Left lung (tissue), 10 donors: Measurements from ENCODE around the gene ADAD2. TPM values are rescaled to one million over a fixed set of nuclear protein-coding genes. Genes with fewer than 3 reads are reported as not detected.

Experiments
- ATAC-seq: fragments of 200-7000 bp; cut with Tn5 transposase; one replicate; pipeline ENCODE4 v1.9.1; 2020; ENCODE audit warnings: moderate library complexity
- DNase-seq, 4 donors: peaks; one replicate each; pipeline ENCODE4 v3.0.0-alpha.2; 2013 to 2020
- H3K27ac ChIP-seq, 2 donors: fragments of 200-600 bp; sonication (generic) in 1 of 2; one replicate each; pipeline versions ENCODE4 v1.5.0 to v1.8.0; 2020 to 2021
- H3K27me3 ChIP-seq, 2 donors: fragments of 200-600 bp; sonication (generic) in 1 of 2; one replicate each; pipeline versions ENCODE4 v1.5.0 to v1.8.0; 2020 to 2021
- H3K36me3 ChIP-seq, 2 donors: fragments of 200-600 bp; sonication (generic) in 1 of 2; one replicate each; pipeline versions ENCODE4 v1.5.0 to v1.8.0; 2020 to 2021
- H3K4me1 ChIP-seq, 2 donors: fragments of 200-600 bp; one replicate each; pipeline ENCODE4 v1.8.0; 2021
- H3K4me3 ChIP-seq, 2 donors: fragments of 200-600 bp; sonication (generic) in 1 of 2; one replicate each; pipeline versions ENCODE4 v1.5.0 to v1.8.0; 2020 to 2021; ENCODE audit warnings: mild to moderate bottlenecking in 1 of 2
- H3K9me3 ChIP-seq, 2 donors: fragments of 200-600 bp; sonication (generic) in 1 of 2; one replicate each; pipeline versions ENCODE4 v1.5.0 to v1.8.0; 2020 to 2021
- intact Hi-C, 2 donors: fragments of 100-400 bp; cut with DNase I; formaldehyde crosslinking; loops; one replicate each; pipeline versions ENCODE4 v1.11.2 to v1.14.2; 2022
- polyA plus RNA-seq, 6 donors: library from polyadenylated mRNA; unstranded; fragments of 120-200 nt; gene quantifications; one replicate each; pipeline ENCODE4 v1.2.1, GENCODE V29; 2013; ENCODE audit not compliant: insufficient read length in 6 of 6
- total RNA-seq, 2 donors: library from RNA; stranded (reverse); fragmentation: NEBNext Ultra II Directional; extraction: Animal tissue kit (Norgen Biotek cat#: 25700); gene quantifications; one replicate each; pipeline ENCODE4 v1.2.1, GENCODE V29; 2021
- TF ChIP-seq, protein P1 (sequence below), 2 donors: fragments of 200-600 bp; sonication (generic) in 1 of 2; IDR thresholded peaks; one replicate each; pipeline versions ENCODE4 v1.5.0 to v1.8.0; 2021; ENCODE audit warnings: antibody characterized with exemption in 2 of 2
- donor health status: DM: no; HTN: yes; CAD: no.
- donor health status: DM: no; HTN: no; CAD: no.

The ADAD2 gene
- total and polyA plus RNA-seq, 8 donors = 0.09 to 1.4 (median 0.41) TPM

DNA sequence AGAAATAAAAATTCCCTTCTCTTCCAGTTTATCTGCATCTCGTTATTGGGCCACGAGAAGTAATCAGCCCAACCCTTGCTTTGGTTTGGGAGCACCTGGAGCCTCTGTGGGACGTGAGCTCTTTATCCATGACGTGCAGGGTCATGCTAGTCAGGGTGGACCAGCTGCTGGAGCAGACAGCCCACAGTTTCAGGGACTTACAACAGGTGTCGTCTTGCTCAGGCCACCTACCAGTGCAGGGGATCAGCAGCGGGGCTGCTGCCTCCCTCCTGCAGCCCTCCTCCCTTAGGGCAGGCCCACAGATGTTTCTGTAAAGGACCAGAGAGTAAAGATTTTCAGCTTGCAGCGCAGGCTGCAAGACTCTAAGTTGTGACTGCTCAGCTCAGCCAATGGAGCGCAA is 16.9 kb downstream of the ADAD2 start:
- Histone ChIP-seq H3K9me3 (no peaks in the 10 kb centered on the region), H3K36me3 (no peaks in the 10 kb centered on the region), H3K4me3 (no peak overlapping the region), H3K27ac (no peak overlapping the region), H3K27me3 (no peaks in the 10 kb centered on the region), H3K4me1 (no peaks in the 10 kb centered on the region)
- no peak for DNase-seq
- intact Hi-C loops = no loop called here
- TF ChIP-seq, protein P1, sequence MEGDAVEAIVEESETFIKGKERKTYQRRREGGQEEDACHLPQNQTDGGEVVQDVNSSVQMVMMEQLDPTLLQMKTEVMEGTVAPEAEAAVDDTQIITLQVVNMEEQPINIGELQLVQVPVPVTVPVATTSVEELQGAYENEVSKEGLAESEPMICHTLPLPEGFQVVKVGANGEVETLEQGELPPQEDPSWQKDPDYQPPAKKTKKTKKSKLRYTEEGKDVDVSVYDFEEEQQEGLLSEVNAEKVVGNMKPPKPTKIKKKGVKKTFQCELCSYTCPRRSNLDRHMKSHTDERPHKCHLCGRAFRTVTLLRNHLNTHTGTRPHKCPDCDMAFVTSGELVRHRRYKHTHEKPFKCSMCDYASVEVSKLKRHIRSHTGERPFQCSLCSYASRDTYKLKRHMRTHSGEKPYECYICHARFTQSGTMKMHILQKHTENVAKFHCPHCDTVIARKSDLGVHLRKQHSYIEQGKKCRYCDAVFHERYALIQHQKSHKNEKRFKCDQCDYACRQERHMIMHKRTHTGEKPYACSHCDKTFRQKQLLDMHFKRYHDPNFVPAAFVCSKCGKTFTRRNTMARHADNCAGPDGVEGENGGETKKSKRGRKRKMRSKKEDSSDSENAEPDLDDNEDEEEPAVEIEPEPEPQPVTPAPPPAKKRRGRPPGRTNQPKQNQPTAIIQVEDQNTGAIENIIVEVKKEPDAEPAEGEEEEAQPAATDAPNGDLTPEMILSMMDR (IDR thresholded peaks at IDR 0.05) = no peak
- ATAC-seq = no peak

DNA sequence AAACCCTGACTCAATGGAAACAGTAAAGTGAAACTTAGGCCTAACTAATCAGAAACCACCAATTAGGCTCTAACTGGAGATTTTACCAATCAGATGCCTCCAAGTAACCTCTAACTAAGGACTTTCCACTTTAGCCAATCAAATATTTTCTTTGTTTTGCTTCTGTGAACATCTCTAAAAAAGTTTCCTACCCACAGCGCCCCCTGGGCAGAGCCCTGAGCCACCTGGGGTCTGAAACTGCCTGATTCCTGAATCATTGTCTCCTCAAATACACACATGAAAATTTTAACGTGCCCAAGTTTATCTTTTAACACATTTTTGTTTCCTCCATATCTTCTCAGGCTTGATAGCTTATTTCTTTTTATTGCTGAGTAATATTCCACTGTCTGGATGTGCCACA is 19.0 kb downstream of the ADAD2 start:
- H3K4me1 ChIP-seq = no peaks in the 10 kb centered on the region
- no peaks in the 10 kb centered on the region for H3K9me3 ChIP-seq
- DNase-seq (no peak), ATAC-seq (no peak)
- H3K4me3 ChIP-seq = no peak overlapping the region
- TF ChIP-seq, protein P1 (IDR thresholded peaks at IDR 0.05) = no peak
- intact Hi-C loops = no loop called here
- no peaks in the 10 kb centered on the region for H3K27me3 ChIP-seq
- H3K36me3 ChIP-seq = no peaks in the 10 kb centered on the region
- H3K27ac ChIP-seq = no peak overlapping the region

DNA sequence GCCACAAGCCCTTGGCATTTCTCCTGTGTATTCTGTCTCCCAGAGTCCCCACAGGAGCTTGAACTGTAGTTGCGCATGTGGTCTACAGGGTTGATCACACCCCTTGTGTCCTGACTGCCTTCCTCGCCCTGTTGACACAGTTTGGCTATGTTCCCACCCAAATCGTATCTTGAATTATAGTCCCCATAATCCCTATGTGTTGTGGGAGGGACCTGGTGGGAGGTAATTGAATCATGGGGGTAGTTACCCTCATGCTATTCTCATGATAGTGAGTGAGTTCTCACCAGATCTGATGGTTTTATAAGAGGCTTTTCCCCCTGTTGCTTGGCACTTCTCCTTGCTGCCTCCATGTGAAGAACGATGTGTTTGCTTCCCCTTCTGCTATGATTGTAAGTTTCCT is 21.2 kb downstream of the ADAD2 start:
- DNase-seq (no peak), ATAC-seq (no peak)
- Histone ChIP-seq H3K27ac (no peak overlapping the region), H3K4me3 (no peak overlapping the region), H3K36me3 (no peaks in the 10 kb centered on the region), H3K27me3 (no peaks in the 10 kb centered on the region), H3K9me3 (no peaks in the 10 kb centered on the region), H3K4me1 (no peaks in the 10 kb centered on the region)
- TF ChIP-seq, protein P1 (IDR thresholded peaks at IDR 0.05) = no peak
- intact Hi-C loops = no loop called here

DNA sequence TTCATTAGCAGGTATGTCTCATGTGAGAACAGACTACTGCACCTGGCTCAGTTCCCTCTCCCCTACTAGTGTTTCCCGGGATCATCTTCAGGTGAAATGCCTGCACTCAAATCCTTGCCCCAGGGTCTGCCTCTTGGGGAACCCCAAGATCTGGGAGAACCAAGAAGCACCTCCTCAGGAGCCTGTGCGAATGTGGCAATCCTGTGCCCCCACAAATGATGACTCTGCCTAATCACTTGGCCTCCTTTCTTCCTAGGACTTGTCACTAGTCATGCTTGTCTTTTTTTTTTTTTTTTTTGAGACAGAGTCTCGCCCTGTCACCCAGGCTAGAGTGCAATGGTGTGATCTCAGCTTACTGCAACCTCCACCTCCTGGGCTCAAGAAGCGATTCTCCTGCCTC is 21.7 kb downstream of the ADAD2 start:
- Histone ChIP-seq H3K4me1 (no peaks in the 10 kb centered on the region), H3K36me3 (no peaks in the 10 kb centered on the region), H3K27me3 (no peaks in the 10 kb centered on the region), H3K4me3 (no peak overlapping the region), H3K27ac (no peak overlapping the region), H3K9me3 (no peaks in the 10 kb centered on the region)
- DNase-seq (no peak), ATAC-seq (no peak)
- TF ChIP-seq, protein P1 (IDR thresholded peaks at IDR 0.05) = no peak
- intact Hi-C loops = no loop called here

DNA sequence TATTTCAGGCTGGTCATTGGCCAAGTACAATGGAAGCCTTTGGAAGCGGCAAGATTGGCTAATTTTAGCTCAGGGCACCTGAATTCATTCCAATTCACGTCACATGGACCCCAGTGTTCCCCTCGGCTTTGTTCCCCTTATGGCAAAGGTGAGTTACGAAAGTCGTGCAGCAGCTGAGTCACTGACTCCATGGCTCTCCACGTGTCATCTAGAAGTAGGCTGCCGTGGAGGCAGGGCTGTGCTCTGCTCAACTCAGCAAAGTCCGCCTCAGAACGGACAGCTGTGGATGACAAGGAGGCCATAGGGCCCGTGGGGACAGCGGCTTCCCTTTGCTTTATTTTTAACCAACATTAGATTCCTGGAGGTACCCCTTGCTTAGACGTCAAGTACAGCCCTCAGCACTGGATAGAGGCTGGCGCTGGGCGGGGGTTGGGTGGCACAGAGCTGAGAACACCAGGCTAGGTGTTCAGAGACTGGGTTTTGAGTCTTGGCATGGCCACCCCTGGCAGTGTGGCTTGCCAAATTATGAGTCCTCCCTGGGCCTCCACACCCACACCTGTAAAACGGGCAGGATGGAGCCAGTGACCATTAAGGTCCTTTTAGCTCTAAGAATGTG is 23.6 kb downstream of the ADAD2 start:
- H3K4me3 ChIP-seq = no peak overlapping the region
- H3K4me1 ChIP-seq = no peaks in the 10 kb centered on the region
- H3K36me3 ChIP-seq = no peaks in the 10 kb centered on the region
- DNase-seq (no peak), ATAC-seq (no peak)
- H3K9me3 ChIP-seq = no peaks in the 10 kb centered on the region
- no peak overlapping the region for H3K27ac ChIP-seq
- intact Hi-C loops = no loop called here
- TF ChIP-seq, protein P1 (IDR thresholded peaks at IDR 0.05) = no peak
- no peaks in the 10 kb centered on the region for H3K27me3 ChIP-seq
